IMR-90 (cell line): ENCODE measurements around the gene GJA10. TPM values are rescaled to one million over a fixed set of nuclear protein-coding genes. Genes with fewer than 3 reads are reported as not detected.
"Not testable (repeated sequence)": the region's sequence is repeated elsewhere in the genome, so short reads cannot be mapped to it uniquely, and the experiment has no call there.

Source experiments
- ATAC-seq: fragments of 200-7000 bp; cut with Tn5 transposase; 2 replicates; pipeline ENCODE4 v1.9.1; 2020; ENCODE audit warnings: low read depth, mild to moderate bottlenecking, moderate library complexity
- BruUV-seq: library from RNA; stranded (reverse); fragments of 400-500 nt; replicated peaks from 2 replicates; lab custom pipeline; 2021; lab: Mats Ljungman, UMichigan
- CTCF ChIA-PET: fragments of 300-600 bp; formaldehyde crosslinking; extraction: SDS; loops from one replicate; lab custom pipeline; 2021; ENCODE audit warnings: antibody characterized with exemption; lab: Yijun Ruan, JAX
- POLR2A ChIA-PET: fragments of 300-600 bp; sonication (Branson Sonifier 250); formaldehyde crosslinking; loops from one replicate; lab custom pipeline; 2022; ENCODE audit warnings: antibody characterized with exemption; ENCODE audit not compliant: unreplicated experiment; lab: Charles Lee
- DNase-seq: peaks from one replicate; pipeline ENCODE4 v3.0.0; 2013
- H2AFZ ChIP-seq: replicated peaks from 2 replicates; pipeline ENCODE3; 2013; ENCODE audit warnings: low read length, mild to moderate bottlenecking; ENCODE audit not compliant: poor library complexity
- H2AK5ac ChIP-seq: 2 replicates; pipeline ENCODE4 v1.6.1; 2013; ENCODE audit warnings: low read depth, low read length, inconsistent platforms
- H2AK9ac ChIP-seq: replicated peaks from 2 replicates; pipeline ENCODE3; 2013; ENCODE audit warnings: mild to moderate bottlenecking, low read depth, low read length, moderate library complexity; ENCODE audit not compliant: poor library complexity
- H2BK120ac ChIP-seq: 2 replicates; pipeline ENCODE4 v1.6.1; 2013; ENCODE audit warnings: low read depth, low read length, inconsistent platforms
- H2BK15ac ChIP-seq: 3 replicates; pipeline ENCODE4 v1.6.1; 2013; ENCODE audit warnings: low read depth, low read length, inconsistent platforms
- H2BK20ac ChIP-seq: 2 replicates; pipeline ENCODE4 v1.6.1; 2013; ENCODE audit warnings: low read depth, mild to moderate bottlenecking, inconsistent platforms, low read length, moderate library complexity
- H2BK5ac ChIP-seq: 2 replicates; pipeline ENCODE4 v1.6.1; 2013; ENCODE audit warnings: mild to moderate bottlenecking, low read depth, low read length, inconsistent platforms; ENCODE audit not compliant: poor library complexity, severe bottlenecking
- H3K14ac ChIP-seq: replicated peaks from 2 replicates; pipeline ENCODE4 v1.6.1; 2013; ENCODE audit warnings: low read depth, low read length, inconsistent platforms
- H3K18ac ChIP-seq: 2 replicates; pipeline ENCODE4 v1.6.1; 2013; ENCODE audit warnings: low read depth, low read length, control low read depth
- H3K23ac ChIP-seq: 2 replicates; pipeline ENCODE4 v1.6.1; 2013; ENCODE audit warnings: low read depth, low read length, inconsistent platforms
- H3K27ac ChIP-seq: 2 replicates; pipeline ENCODE4 v1.5.1; 2013; ENCODE audit warnings: mild to moderate bottlenecking, control low read depth, low read length; ENCODE audit not compliant: insufficient read depth
- H3K27me3 ChIP-seq: 2 replicates; pipeline ENCODE4 v1.6.1; 2013; ENCODE audit warnings: low read length; ENCODE audit not compliant: control insufficient read depth, insufficient read depth
- H3K36me3 ChIP-seq: 2 replicates; pipeline ENCODE4 v1.6.1; 2013; ENCODE audit warnings: low read length, mixed read lengths; ENCODE audit not compliant: control insufficient read depth, insufficient read depth
- H3K4ac ChIP-seq: 2 replicates; pipeline ENCODE4 v1.6.1; 2013; ENCODE audit warnings: low read depth, low read length, inconsistent platforms
- H3K4me1 ChIP-seq: 2 replicates; pipeline ENCODE4 v1.6.1; 2013; ENCODE audit warnings: low read length, mixed read lengths; ENCODE audit not compliant: control insufficient read depth, insufficient read depth
- H3K4me2 ChIP-seq: 2 replicates; pipeline ENCODE4 v1.6.1; 2013; ENCODE audit warnings: low read depth, mild to moderate bottlenecking, control low read depth, low read length, moderate library complexity
- H3K4me3 ChIP-seq: 2 replicates; pipeline ENCODE4 v1.5.1; 2013; ENCODE audit warnings: low read depth, mild to moderate bottlenecking, control low read depth, low read length, moderate library complexity; ENCODE audit not compliant: insufficient read depth
- H3K56ac ChIP-seq: 2 replicates; pipeline ENCODE4 v1.6.1; 2013; ENCODE audit warnings: low read length, inconsistent platforms; ENCODE audit not compliant: insufficient read depth; ENCODE audit errors: extremely low read depth
- H3K79me1 ChIP-seq, 2 experiments: 2 replicates each; pipeline ENCODE4 v1.6.1; 2013; ENCODE audit warnings: low read length in 2 of 2, inconsistent platforms in 1 of 2, low read depth in 1 of 2
- H3K9ac ChIP-seq: 2 replicates; pipeline ENCODE4 v1.6.1; 2013; ENCODE audit warnings: low read depth, low read length, control low read depth
- H3K9me1 ChIP-seq: 2 replicates; pipeline ENCODE4 v1.6.1; 2013; ENCODE audit warnings: low read length, inconsistent platforms; ENCODE audit not compliant: insufficient read depth
- H3K9me3 ChIP-seq: 2 replicates; pipeline ENCODE4 v1.6.1; 2013; ENCODE audit warnings: low read length; ENCODE audit not compliant: control insufficient read depth, insufficient read depth
- H4K20me1 ChIP-seq: 2 replicates; pipeline ENCODE4 v1.6.1; 2013; ENCODE audit warnings: low read length, inconsistent platforms; ENCODE audit not compliant: insufficient read depth
- H4K5ac ChIP-seq: 2 replicates; pipeline ENCODE4 v1.6.1; 2013; ENCODE audit warnings: mild to moderate bottlenecking, low read depth, low read length, control low read depth
- H4K8ac ChIP-seq, 2 experiments: 2 replicates each; pipeline ENCODE4 v1.6.1; 2013; ENCODE audit warnings: low read depth in 2 of 2, low read length in 2 of 2, control low read depth in 1 of 2, inconsistent platforms in 1 of 2
- H4K91ac ChIP-seq: 2 replicates; pipeline ENCODE4 v1.6.1; 2013; ENCODE audit warnings: low read depth, low read length, inconsistent platforms; ENCODE audit not compliant: insufficient read depth
- WGBS, 2 experiments: methylation state at CpG; one replicate each; pipeline versions ENCODE4 v1.1.5 to v1.1.7; 2013; ENCODE audit warnings: missing lambda C conversion rate in 2 of 2; ENCODE audit not compliant: insufficient read length in 1 of 2; ENCODE audit errors: extremely low coverage in 2 of 2; 5-methylcytosine and 5-hydroxymethylcytosine counted together
- dilution Hi-C: fragments of 300-500 bp; cut with HindIII; formaldehyde crosslinking; loops from one replicate; pipeline ENCODE4 v1.14.3; 2018; ENCODE audit warnings: low sequenced_read_pairs; ENCODE audit not compliant: unreplicated experiment
- in situ Hi-C: fragments of 300-500 bp; cut with MboI; formaldehyde crosslinking; loops from 3 replicates; pipeline ENCODE4 v1.14.3; 2019; ENCODE audit warnings: low sequenced_read_pairs, inconsistent platforms, mixed read lengths
- intact Hi-C: fragments of 100-400 bp; cut with micrococcal nuclease; formaldehyde crosslinking; loops from 2 replicates; pipeline ENCODE4 v1.10.0; 2022
- polyA plus RNA-seq, 3 experiments: library from polyadenylated mRNA; depleted of rRNA; stranded (reverse); fragments of >200 nt; gene quantifications; 2 replicates each; pipeline ENCODE4 v1.2.3, GENCODE V29; 2012; ENCODE audit warnings: low replicate concordance in 1 of 3
- total RNA-seq: library from RNA; depleted of rRNA; stranded (reverse); fragments of >200 nt; gene quantifications from 2 replicates; pipeline ENCODE4 v1.2.3, GENCODE V29; 2012

Gene GJA10
- total and polyA plus RNA-seq, 2 of the 4 experiments (the other 2 are of a cell fraction) = not detected

GRCh38 chr6:89892577-89892976 is 1.7 kb upstream of the GJA10 start:
- H3K79me1 ChIP-seq, H2AK9ac ChIP-seq, H3K27ac ChIP-seq, H3K9me3 ChIP-seq, H3K9me1 ChIP-seq, H3K4me3 ChIP-seq, dilution Hi-C loops, H3K4me2 ChIP-seq, H2BK20ac ChIP-seq, H3K14ac ChIP-seq, DNase-seq, H2BK120ac ChIP-seq, intact Hi-C loops, H2AFZ ChIP-seq, H3K56ac ChIP-seq, in situ Hi-C loops, H4K8ac ChIP-seq, H3K4me1 ChIP-seq, H4K20me1 ChIP-seq, H2AK5ac ChIP-seq, H4K5ac ChIP-seq, H3K9ac ChIP-seq, H2BK5ac ChIP-seq, H2BK15ac ChIP-seq, H3K23ac ChIP-seq, BruUV-seq, H3K4ac ChIP-seq, H3K18ac ChIP-seq, H3K27me3 ChIP-seq, CTCF ChIA-PET, POLR2A ChIA-PET, H3K36me3 ChIP-seq, ATAC-seq, H4K91ac ChIP-seq: not testable (repeated sequence)
- WGBS, 2 experiments = 92% methylated on average over 2 of the region's 8 CpGs; no CpG with 5 or more reads in 1 of the 2 experiments
